Transverse colon (tissue), 4 donors: Measurements from ENCODE around the gene KLF7. TPM values are rescaled to one million over a fixed set of nuclear protein-coding genes. Genes with fewer than 3 reads are reported as not detected.

ENCODE experiments used
- DNase-seq: peaks from one replicate; pipeline ENCODE4 v3.0.0-alpha.2; 2019
- H3K27ac ChIP-seq, 4 donors: fragments of 200-600 bp; sonication (generic); 2 replicates each; pipeline ENCODE4 v1.5.1; 2016 to 2018; ENCODE audit warnings: inconsistent platforms in 4 of 4
- H3K27me3 ChIP-seq: fragments of 200-600 bp; sonication (generic); 2 replicates; pipeline ENCODE4 v1.5.1; 2017; ENCODE audit warnings: inconsistent platforms
- H3K36me3 ChIP-seq, 4 donors: fragments of 200-600 bp; sonication (generic); 2 replicates each; pipeline ENCODE4 v1.5.1; 2017 to 2019; ENCODE audit warnings: inconsistent platforms in 4 of 4
- H3K4me1 ChIP-seq, 4 donors: fragments of 200-600 bp; sonication (generic); 2 replicates each; pipeline ENCODE4 v1.5.1; 2017 to 2020; ENCODE audit warnings: inconsistent platforms in 4 of 4
- H3K4me3 ChIP-seq, 4 donors: fragments of 200-600 bp; sonication (generic); 1 replicate in 1 of 4; 2 replicates in 3 of 4; pipeline versions ENCODE4 v1.5.1 to v1.6.1; 2017 to 2019; ENCODE audit warnings: inconsistent platforms in 4 of 4
- H3K9me3 ChIP-seq, 2 donors: fragments of 200-600 bp; sonication (generic); 2 replicates each; pipeline ENCODE4 v1.5.1; 2017 to 2019; ENCODE audit warnings: inconsistent platforms in 2 of 2
- CTCF ChIP-seq, 5 experiments: fragments of 200-600 bp in 3 of 5; fragments of 450-650 bp in 2 of 5; sonication (generic) in 3 of 5; IDR thresholded peaks; 1 replicate in 2 of 5; 2 replicates in 3 of 5; pipeline ENCODE4 v1.5.1; 2016 to 2017; ENCODE audit warnings: antibody characterized with exemption in 5 of 5, inconsistent platforms in 3 of 5, mild to moderate bottlenecking in 2 of 5, moderate library complexity in 1 of 5
- EP300 ChIP-seq: sonication (generic); formaldehyde crosslinking; IDR thresholded peaks from one replicate; pipeline ENCODE4 v1.6.1; 2017; ENCODE audit warnings: antibody characterized with exemption, low read depth
- POLR2A ChIP-seq: fragments of 450-650 bp; IDR thresholded peaks from one replicate; pipeline ENCODE4 v1.6.1; 2016; ENCODE audit warnings: antibody characterized with exemption, mild to moderate bottlenecking, moderate library complexity
- POLR2AphosphoS5 ChIP-seq, 3 donors: sonication (generic); formaldehyde crosslinking; IDR thresholded peaks; one replicate each; pipeline ENCODE4 v1.6.1; 2016; ENCODE audit warnings: antibody characterized with exemption in 3 of 3
- WGBS, 2 donors: methylation state at CpG; one replicate each; pipeline ENCODE4 v1.1.5; 2018; ENCODE audit warnings: low coverage in 1 of 2; 5-methylcytosine and 5-hydroxymethylcytosine counted together
- in situ Hi-C, 4 donors: fragments of 200-750 bp; cut with MboI; loops; one replicate each; pipeline versions ENCODE4 v1.15.0 to v1.15.1; 2017; ENCODE audit warnings: low sequenced_read_pairs in 3 of 4, low pct_ligation_motif_present in 1 of 4, low pct_unique_long_range_greater_than_20kb in 1 of 4
- intact Hi-C: fragments of 100-400 bp; cut with DNase I; formaldehyde crosslinking; loops from one replicate; pipeline ENCODE4 v1.15.1; 2023; ENCODE audit warnings: low total_unique reads
- total RNA-seq, 4 donors: library from RNA; depleted of rRNA; stranded (reverse); fragments of >200 nt; gene quantifications; one replicate each; pipeline ENCODE4 v1.1.0, GENCODE V29; 2016

KLF7 gene
- total RNA-seq, 4 donors from 2014 or later = 6.2 to 43.4 (median 6.8) TPM

- Histone ChIP-seq H3K27me3 (no peaks in the 10 kb centered on the region), H3K27ac (peak overlapping the region; percentile 74 to 90 (median 86)), H3K36me3 (no peaks in the 10 kb centered on the region), H3K4me1 (peaks cover 15 to 47% (median 27%) of the 10 kb centered on the region in 4 donors), H3K4me3 (no peak overlapping the region), H3K9me3 (no peaks in the 10 kb centered on the region)
- 68 to 88% methylated on average over 2 of the region's 2 CpGs for WGBS, 2 donors
- in situ Hi-C loops (no loop called here), intact Hi-C loops (loop anchor here (1.0 to 5.0 kb wide), 2 partner anchors 25 to 1116 kb away; partner anchors contain the start of gene IDH1)
- DNase-seq = no peak
- TF ChIP-seq CTCF (IDR thresholded peaks at IDR 0.05) = no peak
- TF ChIP-seq EP300 = no peak
- TF ChIP-seq POLR2A = no peak
- no peak for TF ChIP-seq POLR2AphosphoS5 (IDR thresholded peaks at IDR 0.05)
Observed at GRCh38 chr2:207141386-207141785, 24.4 kb downstream of the KLF7 start.

- intact Hi-C loops = loop anchor here (5.0 kb wide), 1 partner anchor 1117 kb away; the partner anchor contains the start of gene IDH1
- Histone ChIP-seq H3K9me3 (no peaks in the 10 kb centered on the region), H3K4me3 (no peak overlapping the region), H3K36me3 (no peaks in the 10 kb centered on the region), H3K27me3 (no peaks in the 10 kb centered on the region), H3K4me1 (peaks cover 24 to 55% (median 36%) of the 10 kb centered on the region in 4 donors), H3K27ac (peak overlapping the region in 2 of 4 donors; percentile 19 to 87)
- in situ Hi-C loops = no loop called here
- DNase-seq = no peak
- TF ChIP-seq POLR2A (no peak), CTCF (IDR thresholded peaks at IDR 0.05) (no peak), POLR2AphosphoS5 (IDR thresholded peaks at IDR 0.05) (no peak), EP300 (no peak)
Observed at GRCh38 chr2:207140265-207140664, 25.5 kb downstream of the KLF7 start.

GRCh38 chr2:207139552-207139951 is 26.2 kb downstream of the KLF7 start:
- no peaks in the 10 kb centered on the region for H3K27me3 ChIP-seq
- H3K4me1 ChIP-seq = peaks cover 26 to 55% (median 40%) of the 10 kb centered on the region in 4 donors
- intact Hi-C loops = no loop called here

GRCh38 chr2:207138627-207139297 is 27.0 kb downstream of the KLF7 start:
- in situ Hi-C loops = no loop called here
- Histone ChIP-seq H3K36me3 (no peaks in the 10 kb centered on the region), H3K27ac (no peak overlapping the region), H3K4me1 (peaks cover 31 to 52% (median 42%) of the 10 kb centered on the region in 4 donors), H3K27me3 (no peaks in the 10 kb centered on the region), H3K4me3 (no peak overlapping the region), H3K9me3 (no peaks in the 10 kb centered on the region)
- 83 to 88% methylated on average over 6 to 9 of the region's 9 CpGs for WGBS, 2 donors
- intact Hi-C loops = no loop called here
- TF ChIP-seq POLR2AphosphoS5 (IDR thresholded peaks at IDR 0.05) (no peak), EP300 (no peak), CTCF (IDR thresholded peaks at IDR 0.05) (no peak), POLR2A (no peak)
- DNase-seq = no peak

More at GRCh38 chr2:207139552-207139951, 26.2 kb downstream of the KLF7 start:
- Histone ChIP-seq H3K36me3 (no peaks in the 10 kb centered on the region), H3K27ac (no peak overlapping the region), H3K4me3 (no peak overlapping the region), H3K9me3 (no peaks in the 10 kb centered on the region)
- in situ Hi-C loops = no loop called here
- TF ChIP-seq CTCF (IDR thresholded peaks at IDR 0.05) (no peak), EP300 (no peak), POLR2A (no peak), POLR2AphosphoS5 (IDR thresholded peaks at IDR 0.05) (no peak)
- no peak for DNase-seq
- 77 to 92% methylated on average over 4 of the region's 4 CpGs for WGBS, 2 donors
